ENCODE results near the gene UNC5CL.
"Not testable (repeated sequence)": the region's sequence is repeated elsewhere in the genome, so short reads cannot be mapped to it uniquely, and the experiment has no call there.

The UNC5CL gene

GRCh38 chr6:41008011-41008410, 31.0 kb downstream of the UNC5CL start:
- DNase-seq (ENCODE audit: low read depth, low spot score): no peak

GRCh38 chr6:41006980-41007379, 32.0 kb downstream of the UNC5CL start:
- not testable (repeated sequence) for DNase-seq (ENCODE audit: low read depth, low spot score)

- not testable (repeated sequence) for DNase-seq (ENCODE audit: low read depth, low spot score)
Measured at GRCh38 chr6:41006217-41006616, 32.8 kb downstream of the UNC5CL start.

- DNase-seq (ENCODE audit: low read depth, low spot score): no peak
Measured at GRCh38 chr6:41002168-41002567, 36.9 kb downstream of the UNC5CL start.

GRCh38 chr6:41000248-41000647, 38.8 kb downstream of the UNC5CL start:
- no peak for DNase-seq (ENCODE audit: low read depth, low spot score)

- DNase-seq (ENCODE audit: low read depth, low spot score): no peak
Measured at GRCh38 chr6:40999569-40999968, 39.5 kb downstream of the UNC5CL start.

GRCh38 chr6:40998661-40999060, 40.4 kb downstream of the UNC5CL start:
- DNase-seq (ENCODE audit: low read depth, low spot score): no peak

GRCh38 chr6:40997234-40997957, 41.6 kb downstream of the UNC5CL start:
- DNase-seq (ENCODE audit: low read depth, low spot score): no peak

- DNase-seq (ENCODE audit: low read depth, low spot score): no peak
Measured at GRCh38 chr6:40996591-40997233, 42.3 kb downstream of the UNC5CL start.

- DNase-seq (ENCODE audit: low read depth, low spot score): no peak
Measured at GRCh38 chr6:40992746-40993145, 46.3 kb downstream of the UNC5CL start.

- no peak for DNase-seq (ENCODE audit: low read depth, low spot score)
Measured at GRCh38 chr6:40990301-40990700, 48.7 kb downstream of the UNC5CL start.

GRCh38 chr6:40989204-40990169, 49.5 kb downstream of the UNC5CL start:
- no peak for DNase-seq (ENCODE audit: low read depth, low spot score)

- no peak for DNase-seq (ENCODE audit: low read depth, low spot score)
Measured at GRCh38 chr6:40988634-40989033, 50.4 kb downstream of the UNC5CL start.

- no peak for DNase-seq (ENCODE audit: low read depth, low spot score)
Measured at GRCh38 chr6:40986921-40987819, 51.9 kb downstream of the UNC5CL start.

- DNase-seq (ENCODE audit: low read depth, low spot score): no peak
Measured at GRCh38 chr6:40986364-40986763, 52.7 kb downstream of the UNC5CL start.

GRCh38 chr6:40983752-40984151, 55.3 kb downstream of the UNC5CL start:
- DNase-seq (ENCODE audit: low read depth, low spot score): no peak

- DNase-seq (ENCODE audit: low read depth, low spot score): no peak
Measured at GRCh38 chr6:40982917-40983316, 56.1 kb downstream of the UNC5CL start.

- DNase-seq (ENCODE audit: low read depth, low spot score): no peak
Measured at GRCh38 chr6:40978687-40979289, 60.2 kb downstream of the UNC5CL start.

- no peak for DNase-seq (ENCODE audit: low read depth, low spot score)
Measured at GRCh38 chr6:40977695-40978094, 61.3 kb downstream of the UNC5CL start.

- DNase-seq (ENCODE audit: low read depth, low spot score): no peak
Measured at GRCh38 chr6:40977085-40977484, 61.9 kb downstream of the UNC5CL start.
